GM19397 (cell line): Measurements from ENCODE around the gene JOSD1.

ENCODE experiments used
- ATAC-seq: cut with Tn5 transposase; IDR thresholded peaks from one replicate; pipeline ENCODE4 v1.9.1; 2021; ENCODE audit warnings: mild to moderate bottlenecking, moderate library complexity; ENCODE audit not compliant: unreplicated experiment

JOSD1 gene

DNA sequence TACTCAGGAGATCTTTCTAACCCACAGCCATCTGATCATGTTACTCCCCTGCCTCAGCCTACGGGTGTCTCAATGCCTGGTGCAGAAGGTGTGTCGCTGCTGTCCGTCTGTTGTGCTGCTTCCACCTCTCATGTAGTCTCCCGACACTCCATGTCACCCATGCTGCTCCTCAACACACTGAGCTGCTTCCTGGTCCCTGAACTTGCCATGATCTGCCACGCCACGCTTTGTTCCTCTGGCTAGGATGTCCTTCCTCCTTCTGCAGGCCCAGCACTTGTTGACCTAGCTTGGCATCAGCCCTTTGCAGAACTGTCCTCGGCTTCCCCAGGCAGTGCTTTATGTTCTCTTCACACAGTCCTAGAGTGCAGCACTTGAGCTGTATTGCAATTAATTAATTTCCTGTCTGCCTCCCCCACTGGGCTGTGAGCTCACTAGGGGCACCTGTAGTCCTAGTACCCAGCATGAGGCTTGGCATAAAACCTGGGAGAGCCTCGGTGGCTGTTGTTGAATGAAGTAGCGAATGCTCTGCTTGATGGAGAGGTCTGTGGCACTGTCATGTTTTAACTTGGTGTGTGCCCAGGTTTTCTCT, 14.5 kb upstream of the JOSD1 start:
- ATAC-seq: no peak

DNA sequence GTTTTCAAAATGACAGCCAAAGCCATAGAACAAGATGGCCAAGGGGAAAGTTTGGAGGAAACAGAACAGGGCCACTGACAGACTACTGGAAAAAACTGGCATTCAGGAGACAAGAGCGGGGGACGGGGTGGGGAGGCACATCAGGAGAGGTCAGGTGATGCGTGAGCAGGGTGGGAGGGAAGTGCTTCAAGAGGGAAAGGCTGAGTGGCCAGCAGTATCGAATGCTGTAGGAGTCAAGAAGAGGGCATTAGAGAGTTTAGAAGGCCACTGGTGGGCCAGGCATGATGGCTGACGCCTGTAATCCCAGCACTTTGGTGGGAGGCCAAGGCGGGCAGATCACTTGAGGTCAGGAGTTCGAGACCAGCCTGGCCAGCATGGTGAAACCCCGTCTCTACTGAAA, 13.2 kb upstream of the JOSD1 start:
- no peak for ATAC-seq

DNA sequence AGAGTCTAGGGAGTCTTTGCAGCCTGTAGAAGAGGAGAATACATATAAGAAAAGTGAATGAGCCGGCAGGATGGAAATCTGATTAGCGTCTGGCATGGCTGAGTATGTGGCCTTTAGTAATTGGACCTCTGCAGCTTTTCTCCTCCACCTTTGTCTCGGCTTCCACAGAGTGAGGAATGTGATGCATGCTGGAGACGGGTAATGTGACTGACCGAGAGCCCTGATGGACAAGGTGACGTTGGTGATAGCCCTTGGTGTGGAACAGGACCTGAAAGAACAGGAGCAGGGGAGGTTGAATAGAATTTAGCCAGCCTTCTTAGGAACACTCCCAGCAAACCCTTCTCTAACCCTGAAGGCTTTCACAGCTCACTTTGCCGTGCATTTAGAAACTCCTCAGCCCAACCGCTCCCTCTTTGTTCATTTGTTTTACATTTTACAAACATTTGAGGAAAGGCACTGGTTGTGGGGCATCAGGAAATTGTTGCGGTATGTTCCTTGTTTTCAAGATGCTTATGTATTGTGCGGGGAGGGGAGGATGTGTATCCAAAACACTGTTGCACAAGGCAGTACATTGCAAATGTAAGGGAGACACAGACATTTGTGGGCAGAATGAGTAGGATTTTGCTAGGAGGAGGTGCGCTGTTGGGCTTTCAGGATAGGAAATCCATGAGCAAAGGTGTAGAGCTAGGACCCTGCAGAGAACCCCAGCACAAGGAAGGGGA, 11.9 kb upstream of the JOSD1 start:
- ATAC-seq: no peak

DNA sequence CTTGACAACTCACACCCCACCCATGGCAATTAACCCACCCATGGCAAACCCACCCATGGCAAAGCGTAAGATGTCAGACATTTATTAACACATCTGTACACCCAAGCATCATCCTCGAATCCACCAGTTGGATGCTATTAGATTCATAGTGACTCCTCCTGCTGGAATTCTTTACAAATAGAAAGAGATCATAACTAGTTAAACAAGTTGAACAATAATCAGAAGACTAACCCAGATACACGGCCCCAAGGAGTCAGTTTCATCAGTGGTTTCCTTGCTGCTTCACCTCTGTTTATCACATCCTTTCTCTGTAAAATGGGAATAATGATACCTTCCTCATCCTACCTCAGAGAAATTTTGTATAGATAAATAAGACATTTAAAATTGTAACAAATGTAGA, 10.1 kb upstream of the JOSD1 start:
- ATAC-seq: no peak

DNA sequence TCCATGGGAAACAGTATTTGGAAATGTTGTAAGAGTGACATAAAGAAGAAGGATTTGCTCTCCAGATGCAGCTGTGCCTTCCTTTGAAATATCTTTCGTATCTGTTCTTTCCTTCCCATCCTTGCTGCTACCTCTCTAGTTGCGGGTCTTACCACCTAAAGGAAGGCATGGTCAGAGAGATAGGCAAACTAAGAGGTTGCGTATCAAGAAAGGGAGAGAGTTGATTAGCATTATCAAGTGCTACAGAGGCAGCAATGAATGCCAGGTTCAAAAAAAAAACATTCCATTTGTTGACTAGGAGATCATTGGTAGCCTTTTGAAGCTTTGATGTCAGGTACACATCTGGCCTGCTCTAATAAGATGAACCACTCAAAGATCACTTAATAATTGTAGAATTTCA, 9.6 kb upstream of the JOSD1 start:
- ATAC-seq: no peak

DNA sequence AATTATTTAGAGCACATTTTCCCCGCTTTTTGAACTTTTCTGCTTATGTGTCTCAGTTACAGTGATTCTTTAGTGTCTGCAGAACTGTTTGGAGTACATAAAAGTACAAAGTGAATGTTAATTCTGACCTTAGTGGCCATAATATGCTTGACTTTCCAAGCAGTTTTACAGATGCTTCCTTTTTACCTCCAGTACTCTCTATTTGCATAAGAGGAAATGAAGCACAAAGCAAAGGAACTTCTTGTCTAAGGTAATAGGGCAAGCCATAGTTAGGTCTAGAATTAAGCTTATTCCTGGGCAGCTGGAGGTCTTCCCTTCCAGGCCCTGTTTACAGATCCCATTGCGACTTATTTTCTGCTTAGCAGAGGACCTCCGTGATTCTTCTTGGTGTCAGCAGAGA, 8.6 kb upstream of the JOSD1 start:
- no peak for ATAC-seq

DNA sequence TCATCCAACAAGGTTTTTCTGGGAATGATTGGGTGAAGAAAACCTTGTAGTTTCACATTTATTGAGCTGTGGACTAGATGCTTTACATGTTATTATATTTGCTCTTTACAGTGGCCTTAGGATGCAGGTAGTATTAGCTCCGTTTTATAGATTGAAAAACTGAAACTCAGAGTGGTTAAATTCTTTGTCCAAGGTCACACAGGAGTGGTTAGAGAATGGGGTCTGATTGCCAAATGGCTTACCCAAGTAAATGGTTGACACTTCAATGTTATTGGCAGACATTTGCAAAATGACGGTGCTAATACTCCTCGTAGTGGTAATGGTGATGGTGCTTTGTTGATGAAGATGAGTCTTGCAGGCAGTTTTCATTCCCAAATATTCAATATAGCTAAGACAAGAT, 7.2 kb upstream of the JOSD1 start:
- ATAC-seq: no peak

DNA sequence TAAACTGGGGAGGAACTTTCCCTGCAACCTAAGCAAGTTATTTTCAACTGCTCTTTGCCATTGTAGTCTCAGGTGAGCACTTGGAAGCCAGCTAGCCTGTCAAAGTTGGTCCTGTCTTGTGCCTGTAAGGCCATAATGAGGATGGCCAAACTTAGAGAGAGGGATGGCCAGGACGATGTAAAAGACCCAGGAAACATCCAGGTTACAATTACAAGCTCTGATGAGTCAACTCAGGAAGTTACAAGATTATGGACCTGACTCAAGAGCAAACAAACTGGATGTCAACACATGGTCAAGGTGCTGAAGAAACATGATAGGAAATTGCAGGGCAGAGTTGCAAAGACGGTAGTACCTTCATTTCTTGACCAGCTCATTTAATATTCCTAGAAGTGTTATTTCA, 6.6 kb upstream of the JOSD1 start:
- no peak for ATAC-seq

DNA sequence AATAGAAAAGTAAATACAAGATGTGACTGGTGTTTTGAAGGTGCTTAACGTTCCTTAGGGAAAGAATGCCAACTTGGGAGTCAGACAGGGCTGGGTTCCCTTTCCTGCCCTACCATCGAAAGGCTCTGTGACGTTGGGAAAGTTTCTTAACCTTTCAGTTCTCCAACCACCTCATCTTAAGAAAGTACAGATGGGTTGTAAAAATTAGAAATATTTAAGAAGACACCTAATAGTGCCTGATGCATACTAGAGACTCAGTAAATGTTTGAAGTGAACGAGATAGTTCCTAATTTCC, 6.1 kb upstream of the JOSD1 start:
- no peak for ATAC-seq

DNA sequence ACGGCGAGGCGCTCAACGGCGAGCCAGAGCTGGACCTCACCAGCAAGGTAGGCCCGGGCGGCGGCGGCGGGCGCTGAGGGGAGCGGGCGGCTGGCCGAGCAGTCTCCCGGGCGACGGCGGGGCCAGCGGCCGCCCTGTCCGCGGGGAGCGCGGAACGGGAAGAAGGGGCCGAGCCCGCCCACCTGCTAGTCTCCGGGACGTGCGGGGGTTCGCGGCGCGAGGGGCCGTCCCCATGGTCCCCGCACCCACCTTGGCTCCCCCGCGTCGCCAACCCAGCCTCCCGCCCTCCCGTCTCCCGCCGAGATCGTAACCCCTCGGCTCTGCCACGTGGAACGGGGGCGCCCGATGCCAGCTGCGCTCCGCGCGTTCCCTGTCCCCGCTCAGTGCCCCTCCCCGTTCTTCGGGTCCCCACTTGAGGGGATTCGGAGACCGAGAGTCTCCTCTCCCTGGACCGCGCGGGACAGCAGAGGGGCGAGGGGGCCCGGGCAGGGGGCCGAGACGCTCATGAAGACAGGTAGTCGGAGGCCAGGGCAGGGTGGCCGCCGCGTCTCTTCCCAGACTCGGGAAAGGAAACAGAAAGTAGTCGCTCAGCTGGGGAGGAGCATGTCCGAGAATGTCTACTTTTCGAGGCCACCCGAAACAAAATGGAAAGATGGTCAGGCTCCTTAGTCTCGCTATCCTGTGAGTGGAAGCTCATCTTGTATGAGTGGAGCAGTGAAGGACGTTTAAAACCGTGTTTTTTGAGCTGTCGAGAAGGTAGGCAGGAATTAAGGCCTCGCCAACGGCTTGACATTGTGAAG, 5.6 kb upstream of the JOSD1 start:
- ATAC-seq: peak; percentile 5

DNA sequence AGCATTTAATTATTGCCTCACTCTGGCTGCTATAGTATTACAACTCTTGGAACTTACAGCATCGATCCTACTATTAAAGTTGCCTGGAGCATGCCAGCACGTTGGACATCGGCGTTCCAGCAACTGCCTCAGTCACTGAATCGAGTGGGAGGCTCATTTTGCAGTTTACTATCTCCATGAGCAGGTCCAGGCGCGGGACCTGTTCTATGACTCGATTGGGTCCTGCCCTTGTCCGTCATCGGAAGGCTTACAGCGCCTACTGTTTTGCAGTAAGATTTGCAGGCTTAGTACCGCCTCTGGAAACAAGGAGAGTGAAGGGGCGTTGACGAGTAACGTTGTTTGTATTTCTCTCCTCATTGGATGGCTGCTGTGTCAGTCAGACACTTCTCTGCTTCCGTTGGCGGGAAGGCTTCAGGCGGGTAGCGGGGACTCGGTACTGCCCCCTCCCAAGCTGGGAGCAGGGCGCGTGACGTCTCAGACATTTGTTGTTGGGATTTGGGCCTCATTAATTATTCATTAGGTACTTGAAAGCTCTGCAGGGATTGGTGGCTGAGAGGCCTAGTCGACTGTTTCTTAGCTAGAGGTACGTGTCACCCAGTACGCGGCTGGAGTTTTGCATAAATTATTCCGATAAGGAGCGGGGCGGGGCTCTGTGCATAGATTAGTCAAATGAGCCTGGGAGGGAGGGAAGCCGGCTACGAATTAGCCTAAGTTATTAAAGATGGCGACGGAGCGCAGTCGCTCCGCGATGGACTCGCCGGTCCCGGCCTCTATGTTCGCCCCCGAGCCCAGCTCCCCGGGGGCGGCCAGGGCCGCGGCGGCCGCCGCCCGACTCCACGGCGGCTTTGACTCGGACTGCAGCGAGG, 4.7 kb upstream of the JOSD1 start, which contains the start of gene GTPBP1:
GTPBP1 (plus strand) TSS at position 710 of the 866 bp plus-strand sequence; CDS start at position 722, 12 bp downstream.
- ATAC-seq: peak; percentile 67

DNA sequence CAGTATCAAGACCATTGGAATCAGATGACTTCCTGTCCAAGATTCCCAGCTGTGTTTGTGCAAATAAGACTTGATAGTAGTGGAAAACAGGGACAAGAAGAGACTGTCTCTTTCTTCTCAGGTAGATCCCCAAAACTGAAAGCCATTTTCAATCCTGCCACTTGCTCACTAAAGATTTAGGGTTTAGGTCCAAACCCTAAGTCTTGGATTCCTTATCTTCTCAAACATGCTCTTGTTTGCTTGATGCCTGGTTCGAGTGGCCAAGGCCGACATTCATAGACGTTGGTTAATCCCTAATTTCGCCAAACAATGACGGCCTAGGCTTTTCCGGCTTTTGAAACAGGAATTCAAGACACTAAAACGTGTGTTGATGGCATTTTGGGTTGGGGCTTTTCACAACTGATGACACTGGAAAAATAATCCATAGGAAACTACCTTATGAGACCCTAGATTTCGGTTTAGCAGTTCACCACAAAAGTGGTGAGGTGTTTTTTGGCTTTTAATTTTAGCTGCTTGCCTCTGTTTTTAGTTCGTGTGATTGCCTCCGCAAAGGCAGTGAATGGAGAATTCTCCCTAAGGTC, 4.0 kb upstream of the JOSD1 start:
- no peak for ATAC-seq

DNA sequence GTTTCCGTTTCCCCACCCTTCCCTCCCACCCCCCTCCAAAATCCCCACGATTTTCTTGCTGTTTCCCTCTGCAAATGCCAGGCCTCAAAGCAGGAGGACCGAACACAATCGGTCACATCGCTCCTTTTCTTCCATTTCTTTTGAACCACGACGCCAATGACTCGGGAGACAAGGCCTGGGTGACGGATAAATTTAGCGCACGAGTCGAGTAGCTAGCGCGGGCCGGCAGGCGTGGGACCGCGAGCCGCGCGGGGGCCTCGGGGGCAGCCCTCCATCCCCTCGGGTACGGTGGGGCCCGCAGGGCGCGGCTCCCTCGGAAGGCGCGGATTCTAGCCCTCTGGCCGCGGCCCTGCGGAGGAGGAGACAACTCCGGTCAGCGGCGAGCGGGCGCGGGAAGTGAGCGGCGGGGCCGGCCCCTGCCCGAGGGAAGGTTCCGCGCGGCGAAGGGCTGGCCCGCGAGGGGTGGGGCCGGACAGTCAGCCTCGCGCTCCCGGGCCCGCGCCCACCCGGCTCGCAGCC, 414 bp downstream of the JOSD1 start:
- ATAC-seq: no peak

DNA sequence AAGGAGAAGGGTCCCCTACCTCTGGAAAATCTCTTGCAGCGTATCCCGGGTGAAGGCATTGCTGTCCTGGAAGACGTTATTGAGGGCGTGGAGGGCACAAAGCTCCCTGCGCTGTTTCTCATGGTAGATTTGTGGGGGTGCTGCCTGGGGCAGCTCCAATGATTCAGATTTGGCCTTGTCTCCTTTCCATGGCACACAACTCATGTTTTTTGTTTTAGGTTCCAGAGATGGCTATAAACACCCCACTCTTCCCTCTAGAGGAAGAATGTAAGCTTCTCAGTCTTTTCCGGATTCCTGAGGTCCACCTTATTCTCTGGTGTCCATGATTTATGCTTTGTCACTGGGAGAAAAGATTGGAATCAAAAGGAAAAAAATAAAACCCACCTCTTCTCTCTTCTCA, 959 bp downstream of the JOSD1 start:
- ATAC-seq: no peak

DNA sequence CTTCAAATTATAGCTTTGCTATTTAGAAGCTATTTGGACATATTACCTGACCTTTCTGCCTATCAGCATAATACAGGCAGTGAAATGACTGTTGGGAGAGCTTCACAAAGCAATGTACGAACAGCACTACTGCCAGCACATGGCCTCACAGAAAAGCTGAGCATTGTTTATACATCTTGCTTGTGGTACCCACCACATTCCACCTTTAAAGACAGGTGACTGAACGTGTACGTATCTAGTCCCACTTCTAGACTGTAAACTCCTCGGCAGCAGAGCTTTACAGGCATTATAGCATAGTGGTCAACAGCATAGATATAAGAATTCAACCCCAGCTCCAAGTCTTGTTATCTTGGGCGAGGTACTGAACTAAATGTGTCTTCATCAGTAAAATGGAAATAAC, 1.6 kb downstream of the JOSD1 start:
- no peak for ATAC-seq

DNA sequence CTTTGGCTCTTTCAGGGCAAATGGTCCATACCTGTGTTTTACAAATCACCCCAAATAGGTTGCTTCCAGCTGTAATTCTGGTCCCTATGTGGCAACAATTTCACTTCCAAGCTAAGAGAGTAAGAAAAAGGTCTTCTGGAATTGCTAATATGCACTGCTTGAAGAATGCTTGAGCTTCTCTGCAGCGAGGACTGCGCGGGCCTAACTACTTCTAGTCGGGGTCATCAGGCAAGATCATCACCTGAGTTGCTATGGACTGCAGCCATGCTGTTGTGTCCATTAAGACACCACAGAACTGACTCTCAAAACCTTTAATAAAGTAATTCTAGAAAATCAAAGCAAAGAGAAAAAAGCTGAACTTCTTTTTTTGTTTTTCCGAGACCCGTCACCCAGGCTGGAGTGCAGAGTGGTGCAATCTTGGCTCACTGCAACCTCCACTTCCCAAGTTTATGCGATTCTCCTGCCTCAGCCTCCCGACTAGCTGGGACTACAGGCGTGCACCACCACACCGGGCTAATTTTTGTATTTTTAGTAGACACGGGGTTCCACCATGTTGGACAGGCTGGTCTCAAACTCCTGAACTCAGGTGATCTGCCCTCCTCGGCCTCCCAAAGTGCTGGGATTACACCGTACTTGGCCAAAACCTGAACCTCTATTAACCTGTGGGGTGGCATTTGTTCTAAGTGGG, 2.2 kb downstream of the JOSD1 start:
- no peak for ATAC-seq

DNA sequence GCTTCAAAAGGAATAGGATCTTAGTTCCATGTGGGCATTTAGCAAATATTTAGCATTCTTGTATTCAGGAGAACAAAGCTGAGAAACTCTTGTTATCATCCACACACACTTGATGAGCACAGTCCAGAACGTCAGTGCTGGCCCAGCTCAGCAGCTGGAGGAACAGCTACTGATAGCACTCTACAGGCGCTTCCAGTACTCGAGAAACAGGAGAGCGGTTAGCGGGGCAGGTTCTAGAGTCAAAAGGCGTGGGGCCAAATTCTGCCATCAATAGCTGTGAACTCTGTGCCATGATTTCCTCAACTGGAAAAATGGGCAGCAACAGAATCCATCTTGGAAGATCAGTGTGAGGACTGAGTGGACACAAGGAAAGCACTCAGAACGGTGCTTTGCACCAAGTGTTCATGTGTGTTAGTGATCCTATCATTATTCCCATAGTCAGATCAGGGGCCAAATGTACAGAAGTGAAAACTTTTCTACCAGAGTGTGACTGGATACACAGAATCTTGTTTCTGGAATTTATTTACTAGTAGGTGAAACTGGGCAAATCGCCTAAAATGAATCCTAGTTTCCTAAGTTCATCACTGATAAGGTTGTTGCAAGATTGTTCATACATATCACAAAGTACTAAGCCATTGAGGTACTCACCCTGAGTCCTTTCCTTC, 3.2 kb downstream of the JOSD1 start:
- no peak for ATAC-seq

DNA sequence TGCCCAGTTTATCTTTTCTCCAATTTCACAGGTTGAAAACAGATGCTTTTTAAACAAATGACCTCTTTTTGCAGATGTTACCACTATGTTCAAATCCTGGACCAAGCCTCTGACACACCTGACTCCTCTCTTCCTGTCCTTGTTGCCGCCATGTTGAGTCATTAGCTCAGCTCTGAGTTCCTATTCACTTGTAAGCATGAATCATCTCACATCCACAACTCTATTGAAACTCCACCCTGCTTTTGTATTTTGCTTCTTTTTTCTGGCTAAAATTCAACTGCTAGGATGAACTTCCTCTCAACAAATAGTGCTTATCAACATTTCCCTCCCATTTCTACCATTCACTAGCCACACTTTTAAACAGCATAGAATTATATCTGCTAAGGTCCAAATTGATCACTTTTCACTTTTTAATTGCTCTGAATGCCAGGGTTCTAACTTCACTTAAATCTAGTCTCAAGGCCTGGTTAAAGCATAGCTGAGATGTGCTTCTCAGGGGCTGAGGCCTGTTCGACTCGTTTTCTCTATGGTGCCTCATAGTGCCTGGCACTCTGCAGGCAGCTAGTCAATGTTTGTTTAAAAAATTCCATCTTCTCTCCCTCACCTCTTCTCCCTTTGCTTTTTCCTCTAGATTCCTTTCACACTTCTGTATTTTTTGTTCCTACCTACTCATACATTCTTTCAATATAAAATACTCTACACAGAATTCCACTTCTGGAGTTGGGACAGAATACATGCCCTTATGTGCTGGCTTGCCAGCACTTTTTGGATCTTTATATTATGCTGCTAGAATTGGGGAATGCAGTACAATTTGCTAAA, 3.9 kb downstream of the JOSD1 start:
- ATAC-seq: no peak

DNA sequence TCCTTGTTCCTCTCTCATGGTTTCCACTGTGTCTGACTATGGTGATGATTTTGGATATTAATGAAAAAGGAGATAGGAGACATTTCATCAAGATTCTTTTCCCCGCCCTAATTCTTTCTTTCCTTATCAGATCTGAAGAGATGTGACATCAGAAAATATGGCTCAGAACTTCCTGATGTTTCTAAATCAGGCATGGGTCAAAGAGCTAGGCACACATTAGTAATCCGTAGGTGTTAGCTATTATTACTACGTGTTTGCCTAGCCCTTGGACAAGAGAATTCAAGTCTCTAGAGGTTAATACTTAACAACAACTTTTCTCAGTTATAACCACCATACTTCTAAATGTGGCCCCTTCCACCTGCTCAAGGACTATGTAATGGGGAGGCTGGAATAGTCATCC, 5.8 kb downstream of the JOSD1 start:
- no peak for ATAC-seq
